ENCODE results near the gene WASL. TPM values are rescaled to one million over a fixed set of nuclear protein-coding genes. Genes with fewer than 3 reads are reported as not detected.
"Not testable (repeated sequence)": the region's sequence is repeated elsewhere in the genome, so short reads cannot be mapped to it uniquely, and the experiment has no call there.

WASL gene
- total RNA-seq, 1 donor from 2014 or later = 35.0 TPM

- Mint-ChIP-seq H3K27ac (peak overlapping the region; percentile 70), H3K4me1 (peaks cover 34% of the 10 kb centered on the region)
Observed at GRCh38 chr7:123727071-123727837, 21.5 kb downstream of the WASL start.

DNA sequence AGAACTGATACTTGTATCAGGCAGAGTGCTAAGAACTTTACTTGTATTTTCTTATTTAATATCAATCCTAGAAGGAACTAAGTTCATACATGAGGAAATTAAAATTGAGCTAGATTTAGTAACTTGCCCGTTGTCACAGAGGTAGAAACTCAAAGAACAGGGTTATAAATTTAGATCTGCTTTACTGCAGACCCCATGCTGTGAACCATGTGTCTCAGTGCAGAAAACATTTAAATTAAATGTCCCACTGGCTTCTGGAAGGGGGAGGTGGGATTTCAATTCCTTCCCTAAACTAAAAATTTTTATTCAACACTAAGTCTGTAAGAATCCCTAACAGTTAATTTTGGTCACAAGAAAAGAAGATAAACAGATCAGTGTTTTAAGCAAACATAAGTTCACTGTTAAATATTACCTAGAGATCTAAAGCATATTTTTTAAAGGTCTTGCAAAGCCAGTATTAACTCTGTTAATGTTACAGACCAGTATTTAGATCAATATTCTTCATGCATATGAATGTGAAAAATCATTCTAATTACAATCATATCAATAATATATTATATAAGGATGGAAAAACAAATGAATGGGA, 23.1 kb downstream of the WASL start:
- Mint-ChIP-seq H3K4me3 (no peak overlapping the region), H3K36me3 (no peaks in the 10 kb centered on the region), H3K27ac (peak overlapping the region; percentile 47), H3K27me3 (ENCODE audit: low read depth) (no peaks in the 10 kb centered on the region), H3K9me3 (no peaks in the 10 kb centered on the region), H3K4me1 (peaks cover 36% of the 10 kb centered on the region)
- TF ChIP-seq, protein P1, sequence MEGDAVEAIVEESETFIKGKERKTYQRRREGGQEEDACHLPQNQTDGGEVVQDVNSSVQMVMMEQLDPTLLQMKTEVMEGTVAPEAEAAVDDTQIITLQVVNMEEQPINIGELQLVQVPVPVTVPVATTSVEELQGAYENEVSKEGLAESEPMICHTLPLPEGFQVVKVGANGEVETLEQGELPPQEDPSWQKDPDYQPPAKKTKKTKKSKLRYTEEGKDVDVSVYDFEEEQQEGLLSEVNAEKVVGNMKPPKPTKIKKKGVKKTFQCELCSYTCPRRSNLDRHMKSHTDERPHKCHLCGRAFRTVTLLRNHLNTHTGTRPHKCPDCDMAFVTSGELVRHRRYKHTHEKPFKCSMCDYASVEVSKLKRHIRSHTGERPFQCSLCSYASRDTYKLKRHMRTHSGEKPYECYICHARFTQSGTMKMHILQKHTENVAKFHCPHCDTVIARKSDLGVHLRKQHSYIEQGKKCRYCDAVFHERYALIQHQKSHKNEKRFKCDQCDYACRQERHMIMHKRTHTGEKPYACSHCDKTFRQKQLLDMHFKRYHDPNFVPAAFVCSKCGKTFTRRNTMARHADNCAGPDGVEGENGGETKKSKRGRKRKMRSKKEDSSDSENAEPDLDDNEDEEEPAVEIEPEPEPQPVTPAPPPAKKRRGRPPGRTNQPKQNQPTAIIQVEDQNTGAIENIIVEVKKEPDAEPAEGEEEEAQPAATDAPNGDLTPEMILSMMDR (IDR thresholded peaks at IDR 0.05; ENCODE audit: unreplicated experiment) = no peak
- DNase-seq (ENCODE audit: low spot score in 2 of 2, unreplicated experiment in 2 of 2) = no peak

More at GRCh38 chr7:123727071-123727837, 21.5 kb downstream of the WASL start:
- H3K27me3 Mint-ChIP-seq (ENCODE audit: low read depth) = no peaks in the 10 kb centered on the region
- H3K9me3 Mint-ChIP-seq = peaks cover 8% of the 10 kb centered on the region
- peaks cover 7% of the 10 kb centered on the region for H3K36me3 Mint-ChIP-seq
- TF ChIP-seq, protein P1 (IDR thresholded peaks at IDR 0.05; ENCODE audit: unreplicated experiment) = no peak
- no peak for DNase-seq (ENCODE audit: low spot score in 2 of 2, unreplicated experiment in 2 of 2)
- H3K4me3 Mint-ChIP-seq = no peak overlapping the region

DNA sequence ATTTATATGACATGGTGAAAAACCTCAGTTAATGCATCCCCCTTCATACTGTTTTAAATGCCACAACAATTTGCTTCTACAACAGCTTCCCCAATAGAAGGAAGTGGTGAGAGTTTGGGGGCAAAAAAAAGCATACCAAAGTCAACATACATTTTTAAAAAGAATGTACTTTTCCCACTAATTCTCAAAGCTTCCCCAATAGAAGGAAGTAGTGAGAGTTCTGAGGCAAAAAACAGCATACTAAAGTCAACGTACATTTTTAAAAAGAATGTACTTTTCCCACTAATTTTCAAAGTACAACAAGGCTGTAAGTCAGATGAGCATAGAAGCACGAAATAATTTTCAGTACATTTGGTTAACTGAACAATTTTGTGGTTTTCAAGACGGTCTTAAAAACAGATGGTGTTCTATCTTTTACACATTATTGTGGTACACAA, 24.0 kb downstream of the WASL start:
- peaks cover 36% of the 10 kb centered on the region for H3K4me1 Mint-ChIP-seq
- peaks cover 1% of the 10 kb centered on the region for H3K9me3 Mint-ChIP-seq
- H3K27me3 Mint-ChIP-seq (ENCODE audit: low read depth) = no peaks in the 10 kb centered on the region
- H3K4me3 Mint-ChIP-seq = no peak overlapping the region
- no peak overlapping the region for H3K27ac Mint-ChIP-seq
- no peak for DNase-seq (ENCODE audit: low spot score in 2 of 2, unreplicated experiment in 2 of 2)
- TF ChIP-seq, protein P1 (IDR thresholded peaks at IDR 0.05; ENCODE audit: unreplicated experiment) = no peak
- peaks cover 1% of the 10 kb centered on the region for H3K36me3 Mint-ChIP-seq

GRCh38 chr7:123723913-123724312, 24.9 kb downstream of the WASL start:
- DNase-seq (ENCODE audit: low spot score in 2 of 2, unreplicated experiment in 2 of 2) = no peak
- Mint-ChIP-seq H3K9me3 (peaks cover 5% of the 10 kb centered on the region), H3K36me3 (peaks cover 10% of the 10 kb centered on the region), H3K27me3 (ENCODE audit: low read depth) (no peaks in the 10 kb centered on the region), H3K4me3 (no peak overlapping the region), H3K4me1 (peaks cover 36% of the 10 kb centered on the region), H3K27ac (no peak overlapping the region)
- TF ChIP-seq, protein P1 (IDR thresholded peaks at IDR 0.05; ENCODE audit: unreplicated experiment) = no peak

GRCh38 chr7:123720527-123720926, 28.3 kb downstream of the WASL start:
- DNase-seq (ENCODE audit: low spot score in 2 of 2, unreplicated experiment in 2 of 2); H3K9me3 Mint-ChIP-seq; H3K36me3 Mint-ChIP-seq; H3K27me3 Mint-ChIP-seq (ENCODE audit: low read depth); H3K4me3 Mint-ChIP-seq; H3K27ac Mint-ChIP-seq: not testable (repeated sequence)
- peaks cover 11% of the 10 kb centered on the region for H3K4me1 Mint-ChIP-seq

GRCh38 chr7:123719197-123719721, 29.5 kb downstream of the WASL start:
- DNase-seq (ENCODE audit: low spot score in 2 of 2, unreplicated experiment in 2 of 2) = no peak
- TF ChIP-seq, protein P1 (IDR thresholded peaks at IDR 0.05; ENCODE audit: unreplicated experiment) = no peak
- no peak overlapping the region for H3K4me3 Mint-ChIP-seq
- H3K36me3 Mint-ChIP-seq = peaks cover 10% of the 10 kb centered on the region
- no peaks in the 10 kb centered on the region for H3K27me3 Mint-ChIP-seq (ENCODE audit: low read depth)
- peaks cover 5% of the 10 kb centered on the region for H3K9me3 Mint-ChIP-seq
- peaks cover 9% of the 10 kb centered on the region for H3K4me1 Mint-ChIP-seq
- H3K27ac Mint-ChIP-seq = no peak overlapping the region
